OCI-LY7 (cell line): ENCODE data around the gene ASL. TPM values are rescaled to one million over a fixed set of nuclear protein-coding genes. Genes with fewer than 3 reads are reported as not detected.
A peak's percentile ranks its signal among the peaks of the same experiment; 100 is the strongest.

Source experiments
- BruUV-seq: library from RNA; stranded (reverse); fragments of 400-500 nt; replicated peaks from 2 replicates; lab custom pipeline; 2021; lab: Mats Ljungman, UMichigan
- CTCF ChIA-PET: fragments of 300-600 bp; sonication (Branson Sonifier 250); formaldehyde crosslinking; loops from one replicate; lab custom pipeline; 2022; ENCODE audit warnings: antibody characterized with exemption; ENCODE audit not compliant: unreplicated experiment; lab: Charles Lee
- POLR2A ChIA-PET: fragments of 300-600 bp; sonication (Branson Sonifier 250); formaldehyde crosslinking; loops from one replicate; lab custom pipeline; 2022; ENCODE audit warnings: antibody characterized with exemption; lab: Charles Lee
- DNase-seq: peaks from one replicate; pipeline ENCODE4 v3.0.0-alpha.2; 2015; ENCODE audit warnings: low spot score
- H2AFZ ChIP-seq: fragments of 200-600 bp; sonication (generic), shearing (Covaris generic); 2 replicates; pipeline ENCODE4 v1.6.1; 2014; ENCODE audit warnings: mild to moderate bottlenecking, antibody characterized with exemption, low read length, moderate library complexity
- H3K27ac ChIP-seq: fragments of 200-600 bp; sonication (generic); 2 replicates; pipeline ENCODE4 v1.5.1; 2014; ENCODE audit warnings: mixed run types, low read depth, mild to moderate bottlenecking, moderate library complexity, low read length, inconsistent platforms; ENCODE audit not compliant: poor library complexity, severe bottlenecking
- H3K36me3 ChIP-seq: fragments of 200-600 bp; sonication (generic); 2 replicates; pipeline ENCODE4 v1.6.1; 2014; ENCODE audit warnings: mild to moderate bottlenecking, antibody characterized with exemption, low read length, moderate library complexity, mixed read lengths; ENCODE audit not compliant: insufficient read depth
- H3K4me1 ChIP-seq: fragments of 200-600 bp; sonication (generic); 2 replicates; pipeline ENCODE4 v1.5.1; 2014; ENCODE audit warnings: mild to moderate bottlenecking, low read length; ENCODE audit not compliant: insufficient read depth, poor library complexity, severe bottlenecking
- H3K4me2 ChIP-seq: fragments of 200-600 bp; sonication (generic); 2 replicates; pipeline ENCODE4 v1.6.1; 2014; ENCODE audit warnings: mild to moderate bottlenecking, low read length
- H3K4me3 ChIP-seq: fragments of 200-600 bp; sonication (generic); 2 replicates; pipeline ENCODE4 v1.5.1; 2014; ENCODE audit warnings: mild to moderate bottlenecking, low read depth, low read length; ENCODE audit not compliant: poor library complexity, severe bottlenecking
- H3K79me2 ChIP-seq: fragments of 200-600 bp; sonication (generic); 2 replicates; pipeline ENCODE4 v1.6.1; 2016; ENCODE audit warnings: low read depth, mild to moderate bottlenecking, low read length, moderate library complexity, mixed read lengths; ENCODE audit not compliant: insufficient read depth
- H3K9me2 ChIP-seq: fragments of 200-600 bp; sonication (generic); 2 replicates; pipeline ENCODE4 v1.6.1; 2016; ENCODE audit warnings: mild to moderate bottlenecking, low read length, mixed read lengths; ENCODE audit not compliant: insufficient read depth
- H3K9me3 ChIP-seq: fragments of 200-600 bp; sonication (generic); 2 replicates; pipeline ENCODE4 v1.6.1; 2014; ENCODE audit warnings: mild to moderate bottlenecking, mixed run types, low read length, mixed read lengths
- H4K20me1 ChIP-seq: fragments of 200-600 bp; sonication (generic); 2 replicates; pipeline ENCODE4 v1.6.1; 2014; ENCODE audit warnings: mild to moderate bottlenecking, antibody characterized with exemption, low read length, moderate library complexity, mixed read lengths; ENCODE audit not compliant: insufficient read depth
- CTCF ChIP-seq: fragments of 200-600 bp; sonication (generic); conservative IDR thresholded peaks from 2 replicates; pipeline ENCODE4 v1.5.1; 2014; ENCODE audit warnings: mild to moderate bottlenecking, antibody characterized with exemption, low read length, moderate library complexity, mixed read lengths
- EZH2phosphoT487 ChIP-seq: fragments of 200-600 bp; sonication (generic); IDR thresholded peaks from 2 replicates; pipeline ENCODE4 v1.6.1; 2018; ENCODE audit warnings: low read depth, borderline replicate concordance, mild to moderate bottlenecking, mixed run types, antibody characterized with exemption, low read length, moderate library complexity, mixed read lengths
- intact Hi-C: fragments of 100-400 bp; cut with micrococcal nuclease; formaldehyde crosslinking; loops from one replicate; pipeline ENCODE4 v1.10.0; 2022; ENCODE audit not compliant: unreplicated experiment
- total RNA-seq, 2 experiments: library from RNA; depleted of rRNA in 1 of 2; stranded (reverse); fragments of >200 nt in 1 of 2; shearing (Covaris generic) in 1 of 2; gene quantifications; 2 replicates each; pipeline ENCODE4 v1.2.3, GENCODE V29; 2014 to 2022

The ASL gene
- total RNA-seq, 2 experiments from 2014 or later = 22.2 to 25.7 TPM

- Histone ChIP-seq H3K36me3 (peaks cover 94% of the 10 kb centered on the region), H3K9me2 (no peaks in the 10 kb centered on the region), H4K20me1 (no peaks in the 10 kb centered on the region; the same call in 1 of the 2 replicates), H3K9me3 (no peaks in the 10 kb centered on the region), H3K4me1 (no peaks in the 10 kb centered on the region), H3K4me2 (no peak overlapping the region), H2AFZ (no peak overlapping the region), H3K27ac (no peak overlapping the region), H3K79me2 (peaks cover 7% of the 10 kb centered on the region; the same call in 1 of the 2 replicates), H3K4me3 (no peak overlapping the region)
- POLR2A ChIA-PET = interaction anchor here (0.6 kb wide), 1 partner anchor 97 kb away, joined by 3 read pairs; no protein-coding TSS in a partner anchor
- TF ChIP-seq EZH2phosphoT487 = no peak
- no peak for TF ChIP-seq CTCF
- CTCF ChIA-PET = interaction anchor here (0.5 kb wide), 1 partner anchor 55 kb away, joined by 3 read pairs; no protein-coding TSS in a partner anchor
- BruUV-seq = no TSS peak
- DNase-seq = no peak
- intact Hi-C loops = no loop called here
Measured at GRCh38 chr7:66138994-66139752, 63.6 kb downstream of the ASL start.

GRCh38 chr7:66140924-66141323, 65.3 kb downstream of the ASL start:
- BruUV-seq = no TSS peak
- Histone ChIP-seq H3K36me3 (peaks cover 94% of the 10 kb centered on the region), H3K79me2 (peaks cover 7% of the 10 kb centered on the region; the same call in 1 of the 2 replicates), H3K9me2 (no peaks in the 10 kb centered on the region), H3K9me3 (no peaks in the 10 kb centered on the region), H3K4me1 (no peaks in the 10 kb centered on the region), H4K20me1 (no peaks in the 10 kb centered on the region; the same call in 1 of the 2 replicates), H3K27ac (no peak overlapping the region), H2AFZ (no peak overlapping the region), H3K4me3 (no peak overlapping the region), H3K4me2 (no peak overlapping the region)
- intact Hi-C loops = no loop called here
- ChIA-PET POLR2A (interaction anchor here (0.6 kb wide), 1 partner anchor 159 kb away, joined by 3 read pairs; no protein-coding TSS in a partner anchor), CTCF (no interaction called here)
- DNase-seq = no peak
- TF ChIP-seq CTCF = 0 out of 2 replicates have a peak, but pooled peaks have one; percentile 36
- TF ChIP-seq EZH2phosphoT487 = no peak
